AG09309 (cell line): Measurements from ENCODE around the gene BCL2.

ENCODE experiments used
- DNase-seq: peaks from one replicate; pipeline ENCODE4 v3.0.0-alpha.2; 2010; ENCODE audit warnings: low read depth
- H3K4me3 ChIP-seq: 2 replicates; pipeline ENCODE4 v1.5.1; 2011; ENCODE audit warnings: mild to moderate bottlenecking, low read depth, low read length, moderate library complexity; ENCODE audit not compliant: control insufficient read depth
- TF ChIP-seq, protein P1 (sequence below): IDR thresholded peaks from 2 replicates; pipeline ENCODE4 v1.5.1; 2011; ENCODE audit warnings: mild to moderate bottlenecking, low read depth, low read length, inconsistent platforms; ENCODE audit not compliant: insufficient read depth, control insufficient read depth; ENCODE audit errors: missing control alignments

The BCL2 gene

DNA sequence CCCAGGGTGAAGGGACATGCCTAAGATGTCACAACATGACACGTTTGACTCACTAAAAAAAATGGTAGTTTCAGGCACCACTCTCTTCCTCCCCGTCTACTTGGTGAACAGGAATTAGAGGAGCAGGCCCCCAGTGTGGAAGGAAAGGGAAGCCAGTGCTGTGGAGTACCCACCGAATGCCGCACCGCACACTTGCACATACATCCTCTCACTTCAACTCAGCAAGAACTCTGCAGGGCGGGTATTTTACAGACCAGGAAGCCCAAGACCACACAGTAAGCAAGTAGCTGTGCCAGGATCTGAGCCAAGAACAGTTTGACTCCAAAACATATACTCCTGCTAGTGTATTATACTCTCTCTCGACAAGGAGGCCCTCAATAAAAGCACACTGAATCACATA, 69.8 kb downstream of the BCL2 start:
- TF ChIP-seq, protein P1, sequence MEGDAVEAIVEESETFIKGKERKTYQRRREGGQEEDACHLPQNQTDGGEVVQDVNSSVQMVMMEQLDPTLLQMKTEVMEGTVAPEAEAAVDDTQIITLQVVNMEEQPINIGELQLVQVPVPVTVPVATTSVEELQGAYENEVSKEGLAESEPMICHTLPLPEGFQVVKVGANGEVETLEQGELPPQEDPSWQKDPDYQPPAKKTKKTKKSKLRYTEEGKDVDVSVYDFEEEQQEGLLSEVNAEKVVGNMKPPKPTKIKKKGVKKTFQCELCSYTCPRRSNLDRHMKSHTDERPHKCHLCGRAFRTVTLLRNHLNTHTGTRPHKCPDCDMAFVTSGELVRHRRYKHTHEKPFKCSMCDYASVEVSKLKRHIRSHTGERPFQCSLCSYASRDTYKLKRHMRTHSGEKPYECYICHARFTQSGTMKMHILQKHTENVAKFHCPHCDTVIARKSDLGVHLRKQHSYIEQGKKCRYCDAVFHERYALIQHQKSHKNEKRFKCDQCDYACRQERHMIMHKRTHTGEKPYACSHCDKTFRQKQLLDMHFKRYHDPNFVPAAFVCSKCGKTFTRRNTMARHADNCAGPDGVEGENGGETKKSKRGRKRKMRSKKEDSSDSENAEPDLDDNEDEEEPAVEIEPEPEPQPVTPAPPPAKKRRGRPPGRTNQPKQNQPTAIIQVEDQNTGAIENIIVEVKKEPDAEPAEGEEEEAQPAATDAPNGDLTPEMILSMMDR, result no peak
- no peak overlapping the region for H3K4me3 ChIP-seq
- DNase-seq, result no peak

DNA sequence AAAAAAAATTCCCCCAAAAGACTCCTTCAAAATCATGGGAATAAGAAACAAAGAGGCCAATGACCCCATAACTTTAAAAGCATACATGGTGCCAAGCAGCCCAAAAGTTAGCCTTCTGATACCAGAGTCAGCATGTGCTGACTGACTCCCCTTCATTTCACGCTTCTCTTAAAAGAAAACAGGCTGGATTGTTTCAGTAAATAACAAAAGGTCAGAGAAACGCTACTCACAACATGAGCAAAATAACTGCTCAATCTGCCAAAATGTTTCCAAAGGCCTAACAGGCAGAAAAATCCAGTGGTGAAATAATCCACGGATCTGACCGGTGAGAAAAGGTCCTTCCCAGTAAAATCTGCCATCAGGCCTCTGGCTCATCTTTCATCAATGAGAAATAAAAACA, 71.6 kb downstream of the BCL2 start:
- no peak overlapping the region for H3K4me3 ChIP-seq
- DNase-seq, result no peak
- TF ChIP-seq, protein P1, result no peak

DNA sequence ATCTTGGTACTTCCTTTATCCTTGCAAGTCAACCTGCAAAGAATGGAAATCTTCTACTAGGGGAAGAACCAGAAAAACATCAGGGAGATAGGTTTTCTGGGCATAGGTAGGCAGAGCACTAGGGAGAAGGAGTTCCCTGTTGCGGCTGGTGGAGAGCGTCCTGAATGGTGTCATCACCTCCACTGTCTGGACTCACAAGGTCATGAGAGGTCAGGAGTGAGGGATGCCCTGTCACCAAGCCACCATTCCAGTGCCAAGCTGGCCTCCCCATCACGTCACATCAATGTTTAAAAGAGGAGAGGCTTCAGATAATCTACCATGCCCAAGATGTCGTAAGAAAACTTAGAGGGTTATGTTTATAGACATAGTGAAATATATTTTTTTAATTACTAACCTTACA, 72.1 kb downstream of the BCL2 start:
- no peak for DNase-seq
- H3K4me3 ChIP-seq, result no peak overlapping the region
- TF ChIP-seq, protein P1, result no peak

DNA sequence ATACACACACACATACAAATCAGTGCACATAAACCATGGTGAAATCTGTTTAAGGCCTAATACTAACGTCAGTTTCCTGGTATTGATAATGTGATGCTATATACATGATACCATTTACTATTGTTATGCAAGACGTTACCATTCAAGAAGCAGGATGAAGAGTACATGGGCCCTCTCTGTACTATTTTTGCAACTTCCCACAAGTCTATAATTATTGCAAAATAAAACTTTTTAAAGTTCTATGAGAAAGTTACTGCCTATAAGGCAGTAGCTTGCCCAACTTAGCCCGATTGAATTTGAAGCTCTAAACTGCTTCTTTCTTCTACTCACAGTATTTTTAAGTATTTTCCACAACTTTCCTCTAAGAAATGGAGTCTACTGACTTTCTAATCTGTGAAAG, 74.0 kb downstream of the BCL2 start:
- no peak for DNase-seq
- H3K4me3 ChIP-seq, result no peak overlapping the region
- TF ChIP-seq, protein P1, result no peak

DNA sequence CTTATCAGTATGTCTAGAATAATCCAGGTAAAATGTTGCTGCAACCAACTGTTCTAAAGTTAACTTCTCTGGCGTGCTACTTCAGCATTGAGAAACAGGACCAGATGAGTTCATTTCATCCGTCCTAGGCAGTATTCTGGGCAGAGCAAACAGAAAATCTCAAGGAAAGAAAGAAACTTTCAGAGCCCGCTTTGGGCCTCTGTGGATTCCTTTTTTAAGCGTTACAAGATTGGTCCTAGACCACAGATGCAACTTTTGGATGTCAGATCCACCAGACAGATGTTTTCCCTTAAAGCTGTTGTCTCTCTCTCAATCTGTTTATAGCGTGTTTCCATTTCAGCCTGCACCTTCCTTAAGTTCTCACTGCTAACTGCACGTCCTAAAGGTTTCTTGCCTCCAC, 75.0 kb downstream of the BCL2 start:
- TF ChIP-seq, protein P1, result no peak
- DNase-seq, result no peak

DNA sequence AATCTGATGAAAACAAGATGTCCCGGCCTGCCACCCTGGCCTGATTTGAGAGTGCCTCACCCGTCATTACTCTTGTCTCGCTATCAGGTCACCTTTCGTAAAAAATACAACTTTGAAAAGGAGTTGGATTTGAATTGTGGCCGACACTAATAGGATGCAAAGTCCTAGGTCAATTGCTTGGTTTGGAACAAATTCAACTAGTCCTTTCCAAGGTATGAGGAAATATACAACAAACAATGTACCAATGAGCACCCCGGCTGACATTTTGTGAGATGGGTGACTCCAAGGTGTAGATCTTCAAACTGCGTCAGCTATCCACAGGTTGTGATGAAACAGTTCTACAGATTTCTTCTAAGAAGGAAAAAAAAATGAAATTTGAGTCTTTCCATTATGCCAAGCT, 77.8 kb downstream of the BCL2 start:
- no peak for DNase-seq
- no peak overlapping the region for H3K4me3 ChIP-seq
- TF ChIP-seq, protein P1, result no peak

More for the DNA sequence above, 75.0 kb downstream of the BCL2 start:
- H3K4me3 ChIP-seq, result no peak overlapping the region

DNA sequence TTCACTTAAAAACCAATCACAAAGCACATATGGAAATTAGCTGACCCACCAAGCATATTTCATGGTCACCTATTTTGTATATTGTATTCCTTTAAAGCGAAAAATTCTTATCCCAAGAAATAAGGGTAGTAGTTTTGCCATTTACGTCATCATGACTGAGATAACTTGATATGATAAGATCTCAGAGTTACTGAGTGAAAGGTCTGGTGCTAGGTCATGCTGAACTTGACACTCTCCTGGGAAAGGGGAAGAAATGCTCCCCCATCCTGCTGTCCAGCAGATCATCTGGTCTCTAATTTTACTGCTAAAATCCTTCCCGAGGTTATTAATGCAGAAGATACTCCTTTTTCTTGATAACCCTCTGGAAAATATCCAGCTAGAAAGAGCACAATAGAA, 78.3 kb downstream of the BCL2 start:
- DNase-seq, result no peak
- TF ChIP-seq, protein P1, result no peak
- H3K4me3 ChIP-seq, result no peak overlapping the region
